AG04450 (cell line): Measurements from ENCODE around the gene MEF2C. TPM values are rescaled to one million over a fixed set of nuclear protein-coding genes. Genes with fewer than 3 reads are reported as not detected.

Experiments used
- CTCF ChIA-PET: fragments of 300-600, 350-600 bp; formaldehyde crosslinking; extraction: SDS; loops from one replicate; lab custom pipeline; 2022; ENCODE audit warnings: antibody characterized with exemption, inconsistent platforms; lab: Charles Lee
- POLR2A ChIA-PET: fragments of 350-600 bp; formaldehyde crosslinking; extraction: SDS; loops from one replicate; lab custom pipeline; 2021; ENCODE audit warnings: antibody characterized with exemption, inconsistent platforms; lab: Yijun Ruan, JAX
- DNase-seq: peaks from one replicate; pipeline ENCODE4 v3.0.0-alpha.2; 2011; ENCODE audit warnings: low read depth, low spot score
- H3K27ac ChIP-seq: one replicate; pipeline ENCODE4 v1.5.1; 2012; ENCODE audit warnings: low read depth, low read length, control low read depth
- H3K27me3 ChIP-seq: one replicate; pipeline ENCODE4 v1.6.0; 2012; ENCODE audit warnings: low read length; ENCODE audit not compliant: control insufficient read depth, insufficient read depth
- H3K4me3 ChIP-seq: 2 replicates; pipeline ENCODE4 v1.5.1; 2011; ENCODE audit warnings: mild to moderate bottlenecking, low read depth, low read length, control low read depth
- H3K9me3 ChIP-seq: 2 replicates; pipeline ENCODE4 v1.5.1; 2012; ENCODE audit warnings: low read length; ENCODE audit not compliant: control insufficient read depth, insufficient read depth
- CTCF ChIP-seq: IDR thresholded peaks from 2 replicates; pipeline ENCODE4 v1.5.1; 2011; ENCODE audit warnings: low read depth, low read length, control low read depth, inconsistent platforms
- polyA plus RNA-seq: library from polyadenylated mRNA; depleted of rRNA; stranded (reverse); fragments of >200 nt; gene quantifications from 2 replicates; pipeline ENCODE4 v1.2.3, GENCODE V29; 2011

MEF2C gene
- polyA plus RNA-seq, 1 experiment: 3.9 TPM

GRCh38 chr5:88846434-88846833, 36.5 kb downstream of the MEF2C start:
- H3K27me3 ChIP-seq: no peaks in the 10 kb centered on the region
- H3K4me3 ChIP-seq: no peak overlapping the region
- no peak overlapping the region for H3K27ac ChIP-seq
- no peaks in the 10 kb centered on the region for H3K9me3 ChIP-seq
- DNase-seq: no peak
- ChIA-PET CTCF (interaction anchor here (0.6 to 0.7 kb wide), 2 partner anchors 16 to 611 kb away, joined by 4 to 8 read pairs; no protein-coding TSS in a partner anchor), POLR2A (no interaction called here)
- no peak for TF ChIP-seq CTCF

GRCh38 chr5:88845081-88845697, 37.8 kb downstream of the MEF2C start:
- no peak overlapping the region for H3K4me3 ChIP-seq
- H3K27me3 ChIP-seq: no peaks in the 10 kb centered on the region
- DNase-seq: no peak
- no peak for TF ChIP-seq CTCF
- ChIA-PET POLR2A (no interaction called here), CTCF (no interaction called here)
- no peak overlapping the region for H3K27ac ChIP-seq
- H3K9me3 ChIP-seq: no peaks in the 10 kb centered on the region

DNA sequence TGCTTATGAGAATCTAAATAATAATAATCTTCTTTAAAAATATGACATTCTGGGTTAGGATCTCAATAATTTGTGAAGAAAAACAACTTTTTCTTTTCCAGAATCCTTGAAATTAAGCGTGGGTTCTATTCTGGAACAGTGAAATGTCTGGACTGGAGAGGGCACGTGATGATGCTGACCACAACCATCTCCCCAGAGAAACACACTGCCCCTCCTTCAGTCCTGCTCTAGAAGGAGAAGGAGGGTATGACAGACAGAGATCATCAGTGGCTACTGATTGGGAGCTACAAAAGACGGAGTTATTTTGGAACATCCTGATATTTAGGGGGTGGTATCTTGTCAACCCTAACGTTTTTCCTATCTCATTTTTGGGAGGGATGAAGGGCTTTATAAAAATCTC, 40.2 kb downstream of the MEF2C start:
- TF ChIP-seq CTCF: no peak
- POLR2A ChIA-PET: no interaction called here
- CTCF ChIA-PET: no interaction called here
- Histone ChIP-seq H3K4me3 (no peak overlapping the region), H3K27me3 (no peaks in the 10 kb centered on the region), H3K9me3 (no peaks in the 10 kb centered on the region), H3K27ac (no peak overlapping the region)
- DNase-seq: no peak

GRCh38 chr5:88841212-88841611, 41.8 kb downstream of the MEF2C start:
- Histone ChIP-seq H3K9me3 (no peaks in the 10 kb centered on the region), H3K27me3 (no peaks in the 10 kb centered on the region), H3K4me3 (no peak overlapping the region), H3K27ac (no peak overlapping the region)
- ChIA-PET CTCF (no interaction called here), POLR2A (no interaction called here)
- no peak for DNase-seq
- no peak for TF ChIP-seq CTCF

- ChIA-PET CTCF (no interaction called here), POLR2A (no interaction called here)
- no peak for TF ChIP-seq CTCF
- no peak for DNase-seq
- Histone ChIP-seq H3K4me3 (no peak overlapping the region), H3K9me3 (no peaks in the 10 kb centered on the region), H3K27ac (no peak overlapping the region), H3K27me3 (no peaks in the 10 kb centered on the region)
These were observed 42.5 kb downstream of the MEF2C start for GRCh38 chr5:88840495-88840894.
